Endothelial cell of umbilical vein (primary cell): ENCODE measurements around the gene FBH1.
A peak's percentile ranks its signal among the peaks of the same experiment; 100 is the strongest.

Experiments
- POLR2A ChIP-seq: IDR thresholded peaks from 2 replicates; pipeline ENCODE4 v1.6.1; 2012; ENCODE audit warnings: low read depth, mild to moderate bottlenecking, control low read depth, low read length
- TF ChIP-seq, protein P1 (sequence below), 2 donors: IDR thresholded peaks; 1 replicate in 1 of 2; 2 replicates in 1 of 2; pipeline ENCODE4 v1.5.1; 2011; ENCODE audit warnings: low read length in 2 of 2, mild to moderate bottlenecking in 2 of 2, moderate library complexity in 2 of 2, control low read depth in 1 of 2, inconsistent platforms in 1 of 2, low read depth in 1 of 2; ENCODE audit not compliant: insufficient read depth in 1 of 2; ENCODE audit errors: extremely low read depth in 1 of 2

DNA sequence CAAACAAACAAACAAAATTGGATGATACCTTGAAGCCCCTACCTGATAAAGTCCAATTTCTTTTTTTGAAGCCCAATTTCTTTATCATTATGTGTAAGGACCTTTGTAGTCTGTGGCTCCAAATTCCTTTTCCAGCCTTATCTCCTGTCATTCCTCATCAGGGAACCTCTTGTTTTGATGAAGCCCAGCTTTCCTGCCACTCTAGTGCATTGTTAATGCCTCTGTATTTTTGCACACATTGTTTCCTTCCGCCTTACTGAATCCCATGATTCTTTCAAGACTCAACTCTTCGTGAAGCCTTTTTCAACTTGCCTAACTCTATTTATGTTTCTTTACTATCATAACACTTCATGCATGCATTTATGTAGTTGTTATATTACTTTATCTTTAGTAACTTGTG is 3.3 kb downstream of the FBH1 start:
- TF ChIP-seq, protein P1, sequence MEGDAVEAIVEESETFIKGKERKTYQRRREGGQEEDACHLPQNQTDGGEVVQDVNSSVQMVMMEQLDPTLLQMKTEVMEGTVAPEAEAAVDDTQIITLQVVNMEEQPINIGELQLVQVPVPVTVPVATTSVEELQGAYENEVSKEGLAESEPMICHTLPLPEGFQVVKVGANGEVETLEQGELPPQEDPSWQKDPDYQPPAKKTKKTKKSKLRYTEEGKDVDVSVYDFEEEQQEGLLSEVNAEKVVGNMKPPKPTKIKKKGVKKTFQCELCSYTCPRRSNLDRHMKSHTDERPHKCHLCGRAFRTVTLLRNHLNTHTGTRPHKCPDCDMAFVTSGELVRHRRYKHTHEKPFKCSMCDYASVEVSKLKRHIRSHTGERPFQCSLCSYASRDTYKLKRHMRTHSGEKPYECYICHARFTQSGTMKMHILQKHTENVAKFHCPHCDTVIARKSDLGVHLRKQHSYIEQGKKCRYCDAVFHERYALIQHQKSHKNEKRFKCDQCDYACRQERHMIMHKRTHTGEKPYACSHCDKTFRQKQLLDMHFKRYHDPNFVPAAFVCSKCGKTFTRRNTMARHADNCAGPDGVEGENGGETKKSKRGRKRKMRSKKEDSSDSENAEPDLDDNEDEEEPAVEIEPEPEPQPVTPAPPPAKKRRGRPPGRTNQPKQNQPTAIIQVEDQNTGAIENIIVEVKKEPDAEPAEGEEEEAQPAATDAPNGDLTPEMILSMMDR (IDR thresholded peaks at IDR 0.05; ENCODE audit: extremely low read depth in 1 of 2, insufficient read depth in 1 of 2, low read depth in 1 of 2, low read length in 2 of 2): no peak
- peak; percentile 24 for TF ChIP-seq POLR2A
